ENCODE measurements around the gene MSMO1.

Gene MSMO1

GRCh38 chr4:165361810-165362209 is 34.3 kb downstream of the MSMO1 start:
- no peak for DNase-seq

- no peak for DNase-seq
Measured at GRCh38 chr4:165364452-165365080, 37.1 kb downstream of the MSMO1 start.

- no peak for DNase-seq
Measured at GRCh38 chr4:165367040-165367439, 39.6 kb downstream of the MSMO1 start.

- no peak for DNase-seq
Measured at GRCh38 chr4:165368114-165368513, 40.6 kb downstream of the MSMO1 start.

- no peak for DNase-seq
Measured at GRCh38 chr4:165368567-165368966, 41.1 kb downstream of the MSMO1 start.

GRCh38 chr4:165369522-165369921 is 42.1 kb downstream of the MSMO1 start:
- no peak for DNase-seq

- no peak for DNase-seq
Measured at GRCh38 chr4:165370530-165370929, 43.1 kb downstream of the MSMO1 start.

GRCh38 chr4:165375465-165375864 is 48.0 kb downstream of the MSMO1 start:
- no peak for DNase-seq

GRCh38 chr4:165378398-165378744 is 50.9 kb downstream of the MSMO1 start:
- no peak for DNase-seq

- peak; percentile 33 to 46 for DNase-seq
Measured at GRCh38 chr4:165378745-165379677, 51.5 kb downstream of the MSMO1 start, which contains the start of gene CPE. Gene CPE (plus strand): TSS chr4:165379008. CDS start chr4:165379222, 214 bp downstream.

GRCh38 chr4:165379678-165380064 is 52.2 kb downstream of the MSMO1 start:
- no peak for DNase-seq

GRCh38 chr4:165380805-165381204 is 53.3 kb downstream of the MSMO1 start:
- no peak for DNase-seq

- DNase-seq, result no peak
Measured at GRCh38 chr4:165381821-165382373, 54.4 kb downstream of the MSMO1 start.

GRCh38 chr4:165382640-165383039 is 55.2 kb downstream of the MSMO1 start:
- DNase-seq, result no peak

GRCh38 chr4:165383591-165384073 is 56.2 kb downstream of the MSMO1 start:
- DNase-seq, result no peak

- no peak for DNase-seq
Measured at GRCh38 chr4:165384186-165384585, 56.7 kb downstream of the MSMO1 start.

- no peak for DNase-seq
Measured at GRCh38 chr4:165384598-165384997, 57.1 kb downstream of the MSMO1 start.

- DNase-seq, result no peak
Measured at GRCh38 chr4:165385126-165385525, 57.7 kb downstream of the MSMO1 start.

- no peak for DNase-seq
Measured at GRCh38 chr4:165386328-165386727, 58.9 kb downstream of the MSMO1 start.

- DNase-seq, result no peak
Measured at GRCh38 chr4:165388756-165389155, 61.3 kb downstream of the MSMO1 start.
